ENCODE results near the gene CEND1.

CEND1 gene

DNA sequence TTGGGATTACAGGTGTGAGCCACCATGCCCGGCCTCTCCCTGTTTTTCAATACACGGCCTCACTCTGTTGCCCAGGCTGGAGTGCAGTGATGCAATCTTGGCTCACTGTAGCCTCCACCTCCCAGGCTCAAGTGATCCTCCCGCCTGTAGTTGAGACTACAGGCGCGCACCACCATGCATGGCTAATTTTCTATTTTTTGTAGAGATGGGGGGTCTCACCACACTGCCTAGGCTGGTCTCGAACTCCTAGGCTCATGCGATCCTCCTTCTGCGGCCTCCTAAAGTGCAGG lies 24.1 kb downstream of the CEND1 start:
- TF ChIP-seq REST (IDR thresholded peaks at IDR 0.05; ENCODE audit: insufficient read depth in 1 of 2, low read depth in 2 of 2, low read length in 2 of 2), result no peak
- no peak for TF ChIP-seq FOXP2 (optimal IDR thresholded peaks at IDR 0.05; ENCODE audit: borderline replicate concordance, extremely low read depth, extremely low read length, insufficient read depth)
- TF ChIP-seq TAF1 (IDR thresholded peaks at IDR 0.05; ENCODE audit: borderline replicate concordance, insufficient read depth, low read length), result no peak
- TF ChIP-seq POLR2AphosphoS5 (IDR thresholded peaks at IDR 0.05; ENCODE audit: low read depth, low read length), result no peak
- TF ChIP-seq SIN3A (IDR thresholded peaks at IDR 0.05; ENCODE audit: borderline replicate concordance, insufficient read depth, low read length), result no peak

- TF ChIP-seq POLR2AphosphoS5 (IDR thresholded peaks at IDR 0.05; ENCODE audit: low read depth, low read length) (peak; percentile 81), TAF1 (IDR thresholded peaks at IDR 0.05; ENCODE audit: borderline replicate concordance, insufficient read depth, low read length) (no peak)
Observed at GRCh38 chr11:765025-765801, 24.7 kb downstream of the CEND1 start.

- TF ChIP-seq FOXP2 (optimal IDR thresholded peaks at IDR 0.05; ENCODE audit: borderline replicate concordance, extremely low read depth, extremely low read length, insufficient read depth), result no peak
- TF ChIP-seq POLR2AphosphoS5 (IDR thresholded peaks at IDR 0.05; ENCODE audit: low read depth, low read length), result peak; percentile 20; the same call in 1 of the 2 replicates
Observed at GRCh38 chr11:764322-765024, 25.4 kb downstream of the CEND1 start.

DNA sequence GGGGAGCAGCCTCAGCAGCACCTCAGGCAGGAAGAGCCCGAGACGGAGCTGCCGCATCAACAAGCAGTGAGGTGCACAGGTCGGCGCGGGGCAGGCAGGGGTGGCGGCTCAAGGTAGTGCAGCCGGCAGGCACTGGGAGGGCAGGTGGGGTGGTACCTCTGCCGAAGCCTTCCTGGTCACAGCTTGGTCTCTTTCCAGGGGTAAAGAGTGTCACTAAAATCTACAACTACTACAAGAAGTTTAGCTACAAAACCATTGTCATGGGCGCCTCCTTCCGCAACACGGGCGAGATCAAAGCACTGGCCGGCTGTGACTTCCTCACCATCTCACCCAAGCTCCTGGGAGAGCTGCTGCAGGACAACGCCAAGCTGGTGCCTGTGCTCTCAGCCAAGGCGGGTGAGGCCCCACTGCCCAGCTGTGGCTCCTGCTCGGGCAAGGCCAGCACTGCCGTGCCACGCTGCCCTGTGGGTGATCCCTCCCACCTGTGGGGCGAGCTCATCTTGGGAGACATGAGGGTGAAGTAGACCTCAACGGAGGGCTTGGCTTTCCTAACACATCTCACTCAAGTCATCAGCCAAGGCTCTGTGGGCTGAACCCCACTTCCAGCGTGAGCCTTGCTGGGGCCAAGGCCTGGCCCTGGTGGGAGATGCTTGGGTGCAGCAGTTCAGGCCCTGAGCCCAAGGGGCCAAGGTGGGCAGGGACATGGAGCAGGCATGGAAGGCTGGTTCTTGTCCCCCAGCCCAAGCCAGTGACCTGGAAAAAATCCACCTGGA lies 26.2 kb downstream of the CEND1 start:
- TF ChIP-seq FOXP2 (optimal IDR thresholded peaks at IDR 0.05; ENCODE audit: borderline replicate concordance, extremely low read depth, extremely low read length, insufficient read depth) (no peak), POLR2AphosphoS5 (IDR thresholded peaks at IDR 0.05; ENCODE audit: low read depth, low read length) (peak; percentile 2; the same call in 1 of the 2 replicates), SIN3A (IDR thresholded peaks at IDR 0.05; ENCODE audit: borderline replicate concordance, insufficient read depth, low read length) (no peak)

DNA sequence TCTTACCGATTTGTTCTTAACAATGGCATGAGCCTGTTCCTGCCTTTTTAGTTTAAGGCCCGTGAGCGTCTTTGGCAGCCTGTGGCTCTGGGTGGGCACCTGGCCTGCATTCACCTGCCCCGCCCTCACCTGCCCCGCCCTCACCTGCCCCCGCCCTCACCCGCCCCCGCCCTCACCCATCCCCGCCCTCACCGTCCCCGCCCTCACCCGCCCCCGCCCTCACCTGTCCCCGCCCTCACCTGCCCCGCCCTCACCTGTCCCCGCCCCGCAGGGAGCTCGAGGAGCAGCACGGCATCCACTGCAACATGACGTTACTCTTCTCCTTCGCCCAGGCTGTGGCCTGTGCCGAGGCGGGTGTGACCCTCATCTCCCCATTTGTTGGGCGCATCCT lies 26.8 kb downstream of the CEND1 start:
- no peak for TF ChIP-seq TAF1 (IDR thresholded peaks at IDR 0.05; ENCODE audit: borderline replicate concordance, insufficient read depth, low read length)
- 0 out of 2 replicates have a peak, but pooled peaks have one; percentile 32 for TF ChIP-seq POLR2AphosphoS5 (IDR thresholded peaks at IDR 0.05; ENCODE audit: low read depth, low read length)

GRCh38 chr11:762421-763072 lies 27.3 kb downstream of the CEND1 start:
- no peak for TF ChIP-seq POLR2AphosphoS5 (IDR thresholded peaks at IDR 0.05; ENCODE audit: low read depth, low read length)
- no peak for TF ChIP-seq SIN3A (IDR thresholded peaks at IDR 0.05; ENCODE audit: borderline replicate concordance, insufficient read depth, low read length)
- TF ChIP-seq FOXP2 (optimal IDR thresholded peaks at IDR 0.05; ENCODE audit: borderline replicate concordance, extremely low read depth, extremely low read length, insufficient read depth), result no peak
- TF ChIP-seq REST (IDR thresholded peaks at IDR 0.05; ENCODE audit: insufficient read depth in 1 of 2, low read depth in 2 of 2, low read length in 2 of 2), result no peak
- no peak for TF ChIP-seq TAF1 (IDR thresholded peaks at IDR 0.05; ENCODE audit: borderline replicate concordance, insufficient read depth, low read length)

DNA sequence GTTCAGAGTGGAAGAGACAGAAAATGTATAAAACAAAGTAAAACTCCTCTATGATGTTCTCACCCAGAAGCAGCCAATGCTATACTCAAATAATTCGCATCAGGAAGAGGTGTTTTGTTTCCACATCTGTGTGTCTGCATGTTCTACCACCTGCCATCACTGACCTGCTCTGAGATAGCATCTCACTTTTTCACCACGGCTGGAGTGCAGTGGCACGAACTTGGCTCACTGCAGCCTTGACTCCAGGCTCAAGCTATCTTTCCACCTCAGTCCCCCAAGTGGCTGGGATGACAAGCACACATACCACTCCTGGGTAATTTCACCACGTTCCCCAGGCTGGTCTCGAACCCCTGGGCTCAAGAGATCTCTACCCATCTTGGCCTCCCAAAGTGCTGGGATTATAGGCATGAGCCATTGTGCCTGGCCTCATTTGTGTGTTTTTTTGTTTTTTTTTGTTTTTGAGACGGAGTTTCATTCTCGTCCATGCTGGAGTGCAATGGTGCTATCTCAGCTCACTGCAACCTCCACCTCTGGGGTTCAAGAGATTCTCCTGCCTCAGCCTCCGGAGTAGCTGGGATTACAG lies 28.3 kb downstream of the CEND1 start:
- TF ChIP-seq TAF1 (IDR thresholded peaks at IDR 0.05; ENCODE audit: borderline replicate concordance, insufficient read depth, low read length) (no peak), POLR2AphosphoS5 (IDR thresholded peaks at IDR 0.05; ENCODE audit: low read depth, low read length) (no peak), SIN3A (IDR thresholded peaks at IDR 0.05; ENCODE audit: borderline replicate concordance, insufficient read depth, low read length) (no peak), FOXP2 (optimal IDR thresholded peaks at IDR 0.05; ENCODE audit: borderline replicate concordance, extremely low read depth, extremely low read length, insufficient read depth) (no peak), REST (IDR thresholded peaks at IDR 0.05; ENCODE audit: insufficient read depth in 1 of 2, low read depth in 2 of 2, low read length in 2 of 2) (no peak)

Measured in PFSK-1 (cell line).